Pulmonary artery endothelial cell (primary cell): ENCODE measurements around the gene NSUN3. TPM values are rescaled to one million over a fixed set of nuclear protein-coding genes. Genes with fewer than 3 reads are reported as not detected.
A peak's percentile ranks its signal among the peaks of the same experiment; 100 is the strongest.
"Not testable (repeated sequence)": the region's sequence is repeated elsewhere in the genome, so short reads cannot be mapped to it uniquely, and the experiment has no call there.

Experiments
- DNase-seq: peaks from one replicate; pipeline ENCODE4 v3.0.0-alpha.2; 2011; ENCODE audit warnings: low read depth, low spot score
- total RNA-seq: library from RNA; depleted of rRNA; stranded (reverse); fragments of >200 nt; gene quantifications from 2 replicates; pipeline ENCODE4 v1.2.3, GENCODE V29; 2014

The NSUN3 gene
- total RNA-seq: 13.7 and 15.6 TPM in 2 replicates

- peak; percentile 93 for DNase-seq
Observed at GRCh38 chr3:94062513-94063404, at the start of gene NSUN3, which contains the start of gene DHFR2. NSUN3 (plus strand) TSS chr3:94063061; CDS start chr3:94063127, 66 bp downstream. DHFR2 (minus strand) TSS chr3:94062916; CDS start chr3:94061511, 1,405 bp downstream.

GRCh38 chr3:94015025-94015424, 47.8 kb upstream of the NSUN3 start:
- no peak for DNase-seq

- no peak for DNase-seq
Observed at GRCh38 chr3:94019659-94020058, 43.2 kb upstream of the NSUN3 start.

- DNase-seq: no peak
Observed at GRCh38 chr3:94020293-94020692, 42.6 kb upstream of the NSUN3 start.

DNA sequence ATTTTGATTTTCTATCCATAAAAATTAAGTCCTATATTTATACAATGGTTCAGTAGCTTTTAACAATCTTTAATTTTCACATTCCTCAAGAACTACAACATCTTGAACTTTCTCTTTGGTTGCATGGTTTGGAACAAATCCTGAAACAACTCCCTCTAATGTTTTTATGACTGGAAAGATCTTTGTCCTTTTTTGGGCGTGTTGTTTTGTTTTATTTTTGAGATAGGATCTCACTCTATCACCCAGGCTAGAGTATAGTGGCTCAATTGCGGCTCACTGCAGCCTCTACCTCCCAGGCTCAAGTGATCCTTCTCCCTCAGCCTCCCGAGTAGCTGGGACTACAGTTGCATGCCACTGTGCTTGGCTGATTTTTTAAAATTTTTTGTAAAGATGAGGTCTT, 38.5 kb upstream of the NSUN3 start:
- no peak for DNase-seq

DNA sequence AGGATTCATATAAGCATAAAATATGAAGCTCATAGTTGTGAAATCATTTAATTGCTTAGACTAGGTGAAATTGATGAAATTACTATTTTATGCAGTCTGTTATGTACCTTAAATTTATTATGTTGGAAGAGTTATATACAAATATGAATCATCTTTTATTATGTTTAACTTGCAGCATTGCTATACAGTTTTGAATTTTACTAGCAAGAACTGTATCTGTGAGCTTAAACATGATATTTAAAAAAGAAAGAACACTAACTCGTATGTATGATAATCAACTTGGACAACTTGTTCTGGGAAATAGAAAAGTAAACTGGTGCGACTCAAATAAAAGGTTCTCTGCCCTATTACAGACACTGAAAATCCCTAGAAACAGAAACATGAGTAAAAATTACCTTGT, 36.2 kb upstream of the NSUN3 start:
- DNase-seq: no peak

DNA sequence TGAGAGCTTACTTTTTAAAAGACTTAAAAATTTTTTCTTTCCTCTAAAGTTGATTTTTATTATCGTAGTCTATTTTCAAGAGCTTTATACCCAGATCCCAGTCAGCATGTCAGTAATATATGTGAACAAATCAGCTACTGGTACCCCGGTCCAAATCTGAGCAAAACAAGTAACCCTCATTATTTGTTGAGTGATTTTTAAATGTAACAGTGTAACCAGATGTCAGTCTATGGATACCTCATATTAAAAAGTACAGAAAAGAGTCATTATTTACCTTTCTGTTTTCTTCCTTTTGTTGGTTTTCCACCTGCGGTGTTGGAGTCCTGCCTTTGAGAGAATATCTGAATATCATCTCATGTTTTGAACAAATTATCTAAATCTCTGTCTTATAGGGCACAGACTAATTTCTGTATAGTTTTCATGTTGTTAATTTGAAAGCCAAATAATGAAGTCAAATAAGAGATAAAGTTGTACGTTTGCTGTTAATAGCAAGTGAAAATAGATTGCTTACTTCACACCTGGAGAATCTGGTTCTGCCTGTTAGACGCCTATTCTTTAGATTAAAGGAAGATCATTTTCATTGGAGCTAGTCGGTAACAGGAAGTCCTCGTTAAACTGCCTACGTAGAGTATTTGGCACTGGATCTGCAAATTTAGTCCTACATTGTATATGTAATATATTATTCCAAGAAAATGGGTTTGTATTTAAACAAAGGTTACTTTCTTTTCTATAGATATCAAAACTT, 34.6 kb upstream of the NSUN3 start, which contains the start of gene STX19:
Gene STX19 (minus strand): TSS at position 505 of the 745 bp plus-strand sequence. CDS start 13,328 bp downstream, outside the sequence.
- no peak for DNase-seq

DNA sequence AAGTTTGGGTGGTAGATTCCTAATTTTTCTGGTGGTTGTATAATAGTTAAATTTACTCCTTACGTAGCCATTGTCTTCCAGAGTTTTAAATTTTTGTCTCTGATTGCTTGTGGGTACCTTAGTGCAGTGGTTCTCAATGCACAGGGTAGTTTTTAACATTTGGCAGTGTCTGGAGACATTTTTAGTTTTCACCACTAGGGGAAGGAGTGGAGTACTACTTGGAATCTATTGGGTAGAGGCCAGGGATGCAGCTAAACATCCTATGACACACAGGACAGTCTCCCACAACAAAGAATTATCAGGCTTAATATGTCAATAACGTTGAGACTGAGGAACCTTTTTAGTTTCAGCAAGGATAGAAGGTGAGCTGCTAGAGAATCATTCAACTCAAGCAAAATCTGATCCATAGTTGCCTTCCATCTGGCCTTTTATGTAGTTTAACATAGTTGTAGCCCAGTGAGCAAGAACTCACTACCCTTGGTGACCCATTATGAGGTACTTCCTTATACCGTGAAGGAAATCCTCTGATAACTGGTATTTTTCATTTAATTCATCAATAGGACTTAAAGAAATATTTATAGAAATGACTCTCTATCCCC, 25.9 kb upstream of the NSUN3 start:
- DNase-seq: no peak

DNA sequence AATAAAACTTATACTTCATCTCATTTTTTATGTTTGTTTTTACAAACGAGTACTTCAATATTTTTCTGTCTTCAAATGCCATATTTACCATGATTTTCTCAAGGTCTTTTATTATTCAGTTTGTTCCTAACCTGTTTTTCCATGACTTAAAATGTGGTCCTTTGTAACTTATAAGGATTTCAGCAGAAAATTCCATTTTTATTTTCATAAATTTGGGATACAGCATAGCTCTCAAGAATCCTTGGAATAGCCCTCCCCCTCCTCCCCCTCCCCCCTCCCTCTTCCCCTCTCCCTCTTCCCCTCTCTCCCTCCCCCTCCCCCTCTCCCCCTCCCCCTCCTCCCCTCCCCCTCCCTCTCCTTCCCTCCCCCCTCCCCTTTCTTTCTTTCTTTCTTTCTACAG, 19.6 kb upstream of the NSUN3 start:
- DNase-seq: no peak

- DNase-seq: not testable (repeated sequence)
Observed at GRCh38 chr3:94044100-94044936, 18.5 kb upstream of the NSUN3 start.

- no peak for DNase-seq
Observed at GRCh38 chr3:94046533-94046932, 16.3 kb upstream of the NSUN3 start.

GRCh38 chr3:94049267-94049666, 13.6 kb upstream of the NSUN3 start:
- no peak for DNase-seq

DNA sequence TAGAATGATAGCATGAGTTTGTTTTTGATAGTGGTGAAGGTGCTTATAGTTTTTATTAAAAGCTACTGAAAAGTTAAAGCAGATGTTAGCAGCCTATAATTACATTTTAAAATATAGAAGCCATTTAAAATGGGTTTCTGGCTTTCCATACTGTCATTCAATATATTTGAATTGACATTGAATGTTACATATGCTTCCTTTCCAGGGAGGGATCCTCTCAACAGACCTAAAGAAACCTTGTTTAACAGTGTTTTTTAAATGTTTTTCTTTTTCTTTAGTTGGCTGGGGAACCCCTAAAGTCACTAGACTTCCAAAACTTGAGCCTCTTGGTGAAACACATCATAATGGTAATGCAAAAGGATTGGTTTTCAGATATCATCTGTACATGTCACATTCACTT, 12.3 kb upstream of the NSUN3 start:
- no peak for DNase-seq

- DNase-seq: no peak
Observed at GRCh38 chr3:94061297-94061696, 1.6 kb upstream of the NSUN3 start.

GRCh38 chr3:94063496-94064119, 747 bp downstream of the NSUN3 start:
- no peak for DNase-seq

DNA sequence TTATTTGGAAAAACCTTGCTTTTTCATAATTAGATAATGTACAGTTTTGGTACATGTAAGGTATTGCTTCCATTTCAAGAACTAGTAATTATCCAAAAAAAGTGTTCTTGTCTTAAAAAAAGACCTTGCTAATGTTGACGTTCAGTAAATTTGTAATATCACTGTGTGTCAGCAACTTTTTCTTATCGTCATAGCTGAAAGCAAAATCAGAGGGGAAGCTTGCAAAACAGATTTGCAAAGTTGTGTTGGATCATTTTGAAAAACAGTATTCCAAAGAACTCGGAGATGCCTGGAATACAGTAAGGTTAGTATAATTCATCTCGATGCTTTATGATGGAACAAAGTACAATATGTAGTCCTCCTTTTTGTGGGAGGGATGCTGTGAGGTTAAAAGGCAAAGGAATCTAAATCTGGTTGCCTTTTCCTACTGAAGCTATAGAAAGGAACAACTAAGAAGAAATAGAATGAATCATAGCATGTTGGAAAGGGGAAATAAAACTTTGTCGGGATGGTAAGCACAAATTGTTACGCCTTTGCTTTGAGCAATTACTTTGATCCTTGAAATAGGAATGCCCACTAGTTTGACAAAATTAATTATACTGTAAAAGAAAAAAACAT, 1.5 kb downstream of the NSUN3 start:
- no peak for DNase-seq

DNA sequence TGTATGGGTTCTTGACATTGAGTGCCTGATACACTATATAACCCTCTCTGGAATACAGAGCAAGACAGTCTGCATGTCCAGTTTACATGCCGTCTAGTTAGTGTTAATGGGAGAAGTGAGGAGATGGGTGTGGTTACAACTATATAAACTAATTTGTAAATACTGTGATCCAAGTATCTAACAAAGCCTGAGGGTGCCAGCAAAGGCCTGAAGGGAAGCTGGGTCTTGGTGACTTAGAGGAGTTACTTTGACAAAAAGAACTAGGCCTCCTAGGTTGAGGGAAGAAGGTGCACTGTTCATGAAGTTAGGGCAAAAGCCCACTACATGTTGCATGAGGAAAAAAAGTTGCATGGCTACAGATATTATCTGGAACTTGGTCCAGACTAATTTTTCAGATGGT, 2.3 kb downstream of the NSUN3 start:
- DNase-seq: no peak

- DNase-seq: no peak
Observed at GRCh38 chr3:94065819-94066480, 3.1 kb downstream of the NSUN3 start.
